NCI-H460 (cell line): Measurements from ENCODE around the gene CD52. TPM values are rescaled to one million over a fixed set of nuclear protein-coding genes. Genes with fewer than 3 reads are reported as not detected.
"Not testable (repeated sequence)": the region's sequence is repeated elsewhere in the genome, so short reads cannot be mapped to it uniquely, and the experiment has no call there.

Experiments
- DNase-seq: peaks from one replicate; pipeline ENCODE4 v3.0.0-alpha.2; 2016; ENCODE audit warnings: low read depth; ENCODE audit errors: extremely low read depth
- total RNA-seq: library from RNA; depleted of rRNA; stranded (reverse); fragments of >200 nt; shearing (Covaris generic); gene quantifications from 2 replicates; pipeline ENCODE4 v1.2.3, GENCODE V29; 2014

Gene CD52
- total RNA-seq, 1 experiment from 2014 or later, result not detected

- DNase-seq, result no peak
Measured at GRCh38 chr1:26327956-26328362, 10.2 kb downstream of the CD52 start.

GRCh38 chr1:26328597-26328996 lies 10.8 kb downstream of the CD52 start:
- no peak for DNase-seq

GRCh38 chr1:26329380-26329779 lies 11.6 kb downstream of the CD52 start:
- not testable (repeated sequence) for DNase-seq

GRCh38 chr1:26330276-26330675 lies 12.5 kb downstream of the CD52 start:
- DNase-seq, result no peak

- DNase-seq, result not testable (repeated sequence)
Measured at GRCh38 chr1:26333312-26333711, 15.6 kb downstream of the CD52 start.

GRCh38 chr1:26335774-26336476 lies 18.2 kb downstream of the CD52 start:
- DNase-seq, result no peak

- peak; percentile 41 for DNase-seq
Measured at GRCh38 chr1:26336477-26337205, 18.9 kb downstream of the CD52 start.

GRCh38 chr1:26337206-26337535 lies 19.4 kb downstream of the CD52 start:
- DNase-seq, result no peak

GRCh38 chr1:26337625-26338024 lies 19.9 kb downstream of the CD52 start:
- DNase-seq, result no peak

GRCh38 chr1:26338670-26339069 lies 20.9 kb downstream of the CD52 start:
- DNase-seq, result no peak

- DNase-seq, result no peak
Measured at GRCh38 chr1:26340047-26340481, 22.3 kb downstream of the CD52 start.

- no peak for DNase-seq
Measured at GRCh38 chr1:26344147-26344920, 26.6 kb downstream of the CD52 start.

- DNase-seq, result no peak
Measured at GRCh38 chr1:26345718-26346117, 28.0 kb downstream of the CD52 start.

- no peak for DNase-seq
Measured at GRCh38 chr1:26346274-26347033, 28.7 kb downstream of the CD52 start.

GRCh38 chr1:26349188-26349876 lies 31.6 kb downstream of the CD52 start:
- no peak for DNase-seq

GRCh38 chr1:26349877-26350244 lies 32.1 kb downstream of the CD52 start:
- no peak for DNase-seq

- no peak for DNase-seq
Measured at GRCh38 chr1:26350343-26350700, 32.6 kb downstream of the CD52 start.

GRCh38 chr1:26350701-26351589 lies 33.2 kb downstream of the CD52 start:
- no peak for DNase-seq

- no peak for DNase-seq
Measured at GRCh38 chr1:26351590-26352337, 34.0 kb downstream of the CD52 start.
